NCI-H146 treated with DMSO at 0.1 percent for 48 hours (cell line): ENCODE data around the gene SAMHD1.
"Not testable (repeated sequence)": the region's sequence is repeated elsewhere in the genome, so short reads cannot be mapped to it uniquely, and the experiment has no call there.

ENCODE experiments used
- DNase-seq: peaks from one replicate; lab custom pipeline; 2025; ENCODE audit not compliant: unreplicated experiment; lab: John Stamatoyannopoulos, UW

SAMHD1 gene

GRCh38 chr20:36875702-36876472 lies 75.6 kb downstream of the SAMHD1 start, which contains the start of gene TLDC2:
Gene TLDC2 (plus strand): TSS chr20:36876138. CDS start chr20:36876175, 37 bp downstream.
- no peak for DNase-seq

GRCh38 chr20:36875093-36875492 lies 76.4 kb downstream of the SAMHD1 start:
- not testable (repeated sequence) for DNase-seq

GRCh38 chr20:36873498-36874189 lies 77.9 kb downstream of the SAMHD1 start:
- DNase-seq = no peak

- peak; percentile 19 for DNase-seq
These were observed 78.7 kb downstream of the SAMHD1 start for GRCh38 chr20:36872852-36873251.

- DNase-seq = no peak
These were observed 79.6 kb downstream of the SAMHD1 start for GRCh38 chr20:36871640-36872570.

- DNase-seq = no peak
These were observed 84.6 kb downstream of the SAMHD1 start for GRCh38 chr20:36866681-36867495.

GRCh38 chr20:36866164-36866563 lies 85.3 kb downstream of the SAMHD1 start:
- DNase-seq = no peak

DNA sequence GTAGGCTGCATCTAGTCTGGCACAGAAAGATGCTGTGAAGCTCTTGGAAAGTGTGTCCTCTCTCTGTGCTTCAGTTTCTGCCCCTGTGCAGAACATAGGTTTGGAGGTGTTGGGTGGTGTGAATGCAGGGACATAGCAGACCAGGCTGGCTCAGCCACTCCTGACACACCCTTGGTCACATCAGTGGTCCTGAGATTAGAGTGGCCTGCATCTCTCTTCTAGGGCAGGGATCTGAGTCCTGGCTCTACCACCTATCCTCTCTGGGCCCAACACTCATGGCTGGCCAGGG lies 85.7 kb downstream of the SAMHD1 start:
- DNase-seq = no peak

DNA sequence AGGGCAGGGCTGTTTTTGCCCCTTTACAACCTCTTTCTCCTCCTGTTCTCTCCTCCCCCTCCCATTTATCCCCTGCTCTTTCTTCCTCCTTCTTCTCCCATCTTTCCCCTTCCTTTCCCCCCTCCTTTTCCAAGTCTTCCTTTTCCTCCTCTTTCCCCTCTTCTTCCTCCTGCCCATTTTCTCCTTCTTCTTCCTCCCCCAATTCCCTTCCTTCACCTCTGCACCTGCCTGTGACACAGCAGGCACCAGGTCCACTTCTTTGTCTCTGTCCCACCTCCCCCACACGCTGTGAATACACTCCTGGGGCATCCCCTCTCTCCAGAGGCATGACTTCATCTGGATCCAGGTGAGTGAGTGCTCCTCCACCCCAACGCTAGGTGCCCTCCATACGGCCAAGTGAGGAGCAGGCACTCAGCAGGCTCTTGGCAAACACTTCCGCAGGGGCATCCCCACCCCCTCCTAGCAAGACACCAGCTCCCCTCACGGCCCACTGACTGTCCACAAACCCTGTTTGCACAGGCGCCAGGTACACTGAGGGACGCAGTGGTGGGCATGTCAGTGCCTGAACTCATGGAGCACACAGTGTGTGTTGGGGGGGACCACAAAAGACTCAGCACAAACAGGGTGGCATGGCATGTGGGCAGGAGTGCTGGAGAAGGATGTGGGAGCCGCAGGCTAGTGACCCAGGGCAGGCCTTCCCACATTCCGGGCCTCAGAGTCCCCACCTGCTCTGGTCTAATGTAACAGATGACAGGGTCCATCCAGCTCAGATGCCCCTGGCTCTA lies 86.2 kb downstream of the SAMHD1 start:
- DNase-seq = peak; percentile 37

DNA sequence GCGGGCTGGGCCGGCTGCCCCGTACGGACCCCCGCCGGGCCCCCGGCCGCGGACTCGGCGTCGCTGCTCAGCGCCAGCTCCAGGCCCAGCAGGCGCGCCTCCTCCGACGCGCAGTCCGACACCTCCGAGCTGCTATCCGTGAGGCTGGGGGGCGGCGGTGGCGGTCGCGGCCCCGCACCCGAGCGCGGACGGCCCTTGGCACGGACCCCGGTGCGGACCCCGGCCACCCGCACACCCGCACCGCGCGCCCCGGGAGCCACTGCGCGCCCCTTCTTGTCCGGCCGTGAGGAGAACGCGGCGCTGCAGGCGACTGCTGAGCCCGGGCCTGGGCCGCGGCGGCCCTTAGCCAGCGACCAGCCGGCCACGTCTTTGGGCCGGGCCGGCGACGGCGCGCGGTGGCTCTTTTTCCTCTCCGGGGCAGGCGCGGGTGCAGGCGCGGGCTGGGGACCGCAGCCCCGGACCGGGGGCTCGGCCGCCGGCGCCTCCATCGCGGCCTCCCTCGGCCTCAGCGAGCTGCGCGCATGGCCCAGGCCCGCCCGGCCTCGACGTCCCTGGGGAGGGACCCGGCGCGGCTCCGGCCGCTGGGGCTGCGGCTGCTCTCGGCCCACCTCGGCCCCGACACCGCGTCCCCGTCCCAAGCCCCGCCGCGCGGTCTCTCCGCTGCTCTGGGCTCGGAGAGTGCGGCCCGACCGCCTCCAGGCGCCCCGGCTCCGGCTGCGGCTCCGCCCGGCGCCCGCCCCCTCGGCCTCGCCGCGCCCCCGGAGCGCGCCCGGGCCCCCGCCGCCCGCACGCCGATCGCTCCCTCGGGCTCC lies 88.4 kb downstream of the SAMHD1 start:
- DNase-seq = no peak

GRCh38 chr20:36861875-36862801 lies 89.4 kb downstream of the SAMHD1 start:
- DNase-seq = peak; percentile 69

- DNase-seq = no peak
These were observed 90.0 kb downstream of the SAMHD1 start for GRCh38 chr20:36861625-36861874.

- DNase-seq = no peak
These were observed 90.5 kb downstream of the SAMHD1 start for GRCh38 chr20:36860811-36861624.

GRCh38 chr20:36860339-36860738 lies 91.2 kb downstream of the SAMHD1 start:
- DNase-seq = no peak

- no peak for DNase-seq
These were observed 91.7 kb downstream of the SAMHD1 start for GRCh38 chr20:36859700-36860330.

DNA sequence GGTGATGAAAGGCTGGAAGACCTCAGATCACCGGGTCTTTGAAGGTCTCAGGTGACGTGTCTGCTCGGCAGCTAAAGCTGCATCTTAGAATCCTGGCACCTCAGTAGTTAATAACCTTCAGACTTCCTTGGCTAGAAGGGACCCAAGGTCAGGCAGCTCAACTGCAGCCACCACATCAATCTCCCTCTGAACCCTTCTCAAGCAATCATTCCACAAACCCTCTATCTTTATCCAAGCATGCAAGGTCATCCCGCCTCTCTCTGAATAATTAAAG lies 92.3 kb downstream of the SAMHD1 start:
- no peak for DNase-seq
